Stimulated activated CD8-positive, alpha-beta memory T cell treated with anti-CD3 and anti-CD28 coated beads, Interleukin-12 subunit alpha, Interleukin-12 subunit beta, amount 100 ng/mL, for 24 hours (primary cell): ENCODE results near the gene POLR3B.

ENCODE experiments used
- DNase-seq: peaks from one replicate; pipeline ENCODE4 v3.0.0-alpha.2; 2020; ENCODE audit errors: extremely low read depth

The POLR3B gene

DNA sequence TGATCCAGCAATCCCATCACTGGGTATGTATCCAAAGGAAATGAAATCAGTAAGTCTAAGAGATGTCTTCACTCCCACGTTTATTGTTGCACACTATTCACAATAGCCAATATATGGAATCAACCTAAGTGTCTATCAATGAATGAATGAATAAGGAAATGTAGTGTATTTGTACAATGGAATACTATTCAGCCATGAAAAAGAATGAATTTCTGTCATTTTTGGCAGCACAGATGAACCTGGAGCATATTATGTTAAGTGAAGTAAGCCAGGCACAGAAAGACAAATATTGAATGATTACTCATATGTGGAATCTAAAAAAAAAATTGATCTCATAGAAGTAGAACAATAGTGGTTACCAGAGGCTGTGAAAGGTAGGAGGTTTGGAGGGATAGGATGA is 194.7 kb downstream of the POLR3B start:
- no peak for DNase-seq
